GM21576 (cell line): ENCODE data around the gene MRPL42.
"Not testable (repeated sequence)": the region's sequence is repeated elsewhere in the genome, so short reads cannot be mapped to it uniquely, and the experiment has no call there.

ENCODE experiments used
- ATAC-seq: cut with Tn5 transposase; IDR thresholded peaks from one replicate; pipeline ENCODE4 v1.9.1; 2021; ENCODE audit warnings: mild to moderate bottlenecking, moderate library complexity; ENCODE audit not compliant: unreplicated experiment

Gene MRPL42

GRCh38 chr12:93540466-93540865, 73.2 kb downstream of the MRPL42 start:
- no peak for ATAC-seq

DNA sequence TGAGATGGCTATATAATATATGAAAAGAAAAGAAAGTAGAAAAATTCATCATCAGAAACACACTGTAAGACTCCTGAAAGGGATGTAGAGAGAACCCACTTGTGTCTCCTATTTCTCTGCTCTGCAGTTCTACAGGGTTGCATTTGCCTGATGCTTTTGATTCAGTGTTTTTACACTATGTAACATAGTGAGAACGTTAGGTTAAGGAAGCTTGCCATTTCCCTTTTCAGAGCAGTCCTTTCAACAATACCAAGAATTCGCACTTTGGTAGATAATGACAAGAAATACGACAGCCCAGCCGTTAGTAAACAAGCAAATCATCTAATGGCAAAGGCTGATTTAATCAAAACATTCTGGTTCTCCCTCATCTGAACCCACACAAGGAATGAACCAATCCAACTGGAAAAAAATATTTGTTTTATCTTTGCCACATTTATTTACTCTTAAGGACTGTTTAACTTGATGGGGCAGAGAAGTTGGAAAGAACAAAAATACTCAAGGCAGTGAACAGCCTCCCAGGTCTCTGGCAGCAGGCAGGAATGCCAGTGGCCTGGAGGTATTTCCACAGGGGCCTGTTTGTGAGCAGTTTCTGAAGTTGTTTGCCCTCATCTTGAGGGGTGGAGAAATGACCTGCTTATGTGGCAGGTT, 74.4 kb downstream of the MRPL42 start:
- ATAC-seq: no peak

GRCh38 chr12:93547778-93548177, 80.5 kb downstream of the MRPL42 start:
- no peak for ATAC-seq

GRCh38 chr12:93549174-93549573, 81.9 kb downstream of the MRPL42 start:
- no peak for ATAC-seq

DNA sequence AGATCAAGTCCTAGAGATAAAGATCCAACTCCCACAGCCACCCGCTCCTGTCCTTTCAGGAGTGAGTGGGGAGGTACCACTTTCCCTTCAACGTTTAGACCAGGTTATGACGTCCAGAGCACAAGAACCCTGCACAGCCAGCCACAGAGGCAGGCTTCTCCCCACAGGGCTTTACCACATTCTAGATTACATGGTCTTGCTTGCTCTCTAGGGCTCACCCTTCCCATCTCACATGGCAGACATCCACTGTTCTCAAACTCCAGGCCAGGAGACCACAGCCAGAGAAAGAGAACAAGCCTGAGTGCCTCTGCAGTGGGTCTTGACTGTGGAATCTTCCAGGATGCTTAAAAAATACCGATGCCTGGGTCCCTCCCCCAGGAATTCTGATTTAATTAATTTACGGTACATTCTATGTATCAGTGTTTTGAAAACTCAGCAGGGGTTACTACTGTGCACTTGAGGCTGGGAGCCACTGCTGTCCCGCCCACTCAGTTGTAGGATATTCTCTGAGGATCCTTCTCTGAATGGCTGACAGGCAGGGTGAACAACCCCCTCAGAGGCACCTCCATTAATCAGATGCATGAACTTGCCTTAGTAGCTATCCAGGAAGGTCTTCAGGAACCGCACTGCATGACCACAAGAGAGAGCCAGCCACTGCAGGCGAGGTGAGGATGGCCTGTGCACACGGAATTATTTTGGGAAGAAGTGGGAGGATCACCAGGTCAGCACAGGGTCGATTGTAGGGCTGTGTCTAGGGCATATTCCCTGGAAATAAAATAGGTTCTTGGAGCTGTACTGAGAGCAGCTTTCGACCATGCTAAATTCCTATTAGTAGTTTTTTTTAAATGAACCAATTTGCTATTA, 83.7 kb downstream of the MRPL42 start:
- ATAC-seq: no peak

DNA sequence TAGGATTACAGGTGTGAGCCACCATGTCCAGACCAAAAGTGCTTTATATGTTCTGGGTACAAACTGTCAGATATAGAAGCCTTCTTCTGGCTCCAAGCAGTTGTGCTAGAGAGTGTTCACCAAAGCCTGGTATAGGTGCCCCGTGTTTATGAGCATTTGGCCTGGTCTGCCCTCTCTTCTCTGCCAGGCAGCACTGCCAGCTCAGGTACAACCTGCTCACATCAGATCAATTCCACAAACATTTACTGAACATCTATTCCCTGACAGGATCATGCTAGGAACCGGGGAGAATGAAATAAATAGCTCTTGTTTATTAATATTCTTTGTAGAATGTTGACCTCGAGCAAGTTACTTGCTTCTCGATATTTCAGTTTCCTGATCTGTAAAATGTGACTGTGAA, 85.1 kb downstream of the MRPL42 start:
- ATAC-seq: no peak

DNA sequence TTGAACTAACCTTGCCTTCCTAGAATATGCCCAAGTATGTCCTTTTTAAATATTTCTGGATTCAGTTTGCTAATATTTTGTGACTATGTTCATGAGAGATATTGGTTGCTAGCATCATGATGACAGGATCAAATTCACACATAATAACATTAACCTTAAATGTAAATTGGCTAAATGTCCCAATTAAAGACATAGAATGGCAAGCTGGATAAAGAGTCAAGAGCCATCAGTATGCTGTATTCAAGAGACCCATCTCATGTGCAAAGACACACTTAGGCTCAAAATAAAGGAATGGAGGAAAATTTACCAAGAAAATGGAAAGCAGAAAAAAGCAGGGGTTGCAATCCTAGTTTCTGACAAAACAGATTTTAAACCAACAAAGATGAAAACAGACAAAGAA, 90.6 kb downstream of the MRPL42 start:
- ATAC-seq: not testable (repeated sequence)

GRCh38 chr12:93558685-93559084, 91.4 kb downstream of the MRPL42 start:
- not testable (repeated sequence) for ATAC-seq

DNA sequence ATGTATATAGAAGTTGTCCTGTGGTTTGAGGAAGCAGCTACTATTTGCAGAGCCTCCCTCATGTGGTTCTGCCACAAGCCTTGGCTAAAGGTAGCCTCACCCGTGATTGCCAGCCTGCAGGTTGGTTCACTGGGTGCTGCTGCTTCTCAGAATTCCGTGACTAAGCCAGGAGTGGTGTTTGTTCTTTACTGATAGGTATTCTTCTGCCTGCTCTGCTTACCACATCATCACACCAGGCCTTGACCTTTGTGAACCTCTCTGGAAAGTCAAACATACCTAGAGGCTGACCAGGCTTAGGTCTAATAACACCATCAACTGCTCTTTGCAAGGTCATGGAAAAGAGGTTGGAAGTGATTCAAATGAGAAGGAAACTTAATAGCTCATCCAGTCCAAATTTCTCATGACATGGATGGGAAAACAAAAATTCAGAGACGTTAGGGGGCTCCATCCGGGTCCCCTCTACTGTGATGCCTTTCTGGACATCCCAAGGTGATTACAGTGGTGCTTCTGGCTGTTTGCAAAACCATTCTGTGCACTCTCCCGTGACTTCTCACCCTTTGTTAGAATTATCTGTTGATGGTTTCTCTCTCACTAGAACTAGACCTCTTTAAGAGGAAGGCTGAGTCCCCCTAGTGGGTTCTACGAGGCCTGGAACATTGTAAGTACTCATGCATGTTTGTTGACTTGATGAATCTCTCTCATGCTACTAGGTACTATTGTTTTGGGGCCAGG, 96.7 kb downstream of the MRPL42 start:
- no peak for ATAC-seq

DNA sequence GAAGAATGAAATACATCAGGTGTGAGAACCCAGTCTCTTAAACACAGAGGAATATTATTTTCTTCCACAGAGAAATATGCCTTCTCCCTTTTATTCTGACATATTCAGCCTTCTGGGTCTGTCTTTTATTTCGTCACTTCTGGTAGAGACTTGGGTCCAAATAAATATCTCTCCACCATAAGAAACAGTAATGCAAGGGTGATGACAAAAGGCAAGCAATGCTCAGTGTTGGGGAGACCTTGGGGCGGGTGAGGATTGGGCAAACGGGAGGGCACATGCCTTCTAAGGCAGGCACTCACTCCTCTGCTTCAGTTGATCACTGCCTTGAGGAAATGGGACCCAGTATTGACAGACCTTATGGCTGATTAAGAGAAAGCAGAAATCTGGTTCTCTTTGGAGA, 98.4 kb downstream of the MRPL42 start:
- no peak for ATAC-seq
